Fibroblast of villous mesenchyme (primary cell): ENCODE measurements around the gene TBC1D4. TPM values are rescaled to one million over a fixed set of nuclear protein-coding genes. Genes with fewer than 3 reads are reported as not detected.

ENCODE experiments used
- DNase-seq: peaks from one replicate; pipeline ENCODE4 v3.0.0-alpha.2; 2010; ENCODE audit warnings: low read depth
- H3K4me3 ChIP-seq: 2 replicates; pipeline ENCODE4 v1.5.1; 2011; ENCODE audit warnings: low read depth, mild to moderate bottlenecking, low read length
- CTCF ChIP-seq: IDR thresholded peaks from 2 replicates; pipeline ENCODE4 v1.5.1; 2012; ENCODE audit warnings: low read depth, mild to moderate bottlenecking, low read length; ENCODE audit not compliant: insufficient read depth
- total RNA-seq: library from RNA; depleted of rRNA; stranded (reverse); fragments of >200 nt; gene quantifications from 2 replicates; pipeline ENCODE4 v1.2.3, GENCODE V29; 2012

Gene TBC1D4
- total RNA-seq, 1 donor = 34.5 TPM

- no peak overlapping the region for H3K4me3 ChIP-seq
- DNase-seq = no peak
- no peak for TF ChIP-seq CTCF
Observed at GRCh38 chr13:75486146-75487062, 4.4 kb upstream of the TBC1D4 start.

- no peak for TF ChIP-seq CTCF
- H3K4me3 ChIP-seq = no peak overlapping the region
- no peak for DNase-seq
Observed at GRCh38 chr13:75485286-75486062, 3.5 kb upstream of the TBC1D4 start.

GRCh38 chr13:75482820-75483079, 781 bp upstream of the TBC1D4 start:
- H3K4me3 ChIP-seq = peak overlapping the region; percentile 76
- DNase-seq = no peak
- TF ChIP-seq CTCF = no peak

- no peak for TF ChIP-seq CTCF
- H3K4me3 ChIP-seq = peak overlapping the region; percentile 76
- no peak for DNase-seq
Observed at GRCh38 chr13:75481176-75482069, 546 bp downstream of the TBC1D4 start.

GRCh38 chr13:75480671-75481175, 1.2 kb downstream of the TBC1D4 start:
- no peak for TF ChIP-seq CTCF
- DNase-seq = peak; percentile 56
- H3K4me3 ChIP-seq = peak overlapping the region; percentile 76

GRCh38 chr13:75479102-75479740, 2.7 kb downstream of the TBC1D4 start:
- DNase-seq = peak; percentile 67
- H3K4me3 ChIP-seq = peak overlapping the region; percentile 76
- no peak for TF ChIP-seq CTCF
